GM23248 (cell line): ENCODE data around the gene PCLO. TPM values are rescaled to one million over a fixed set of nuclear protein-coding genes. Genes with fewer than 3 reads are reported as not detected.

ENCODE experiments used
- DNase-seq: peaks from one replicate; pipeline ENCODE4 v3.0.0-alpha.2; 2015
- H2AFZ ChIP-seq: fragments of 200-600 bp; sonication (generic); 2 replicates; pipeline ENCODE4 v1.6.1; 2016; ENCODE audit warnings: antibody characterized with exemption
- H3F3A ChIP-seq: fragments of 200-600 bp; sonication (generic); 2 replicates; pipeline ENCODE4 v1.6.1; 2016; ENCODE audit warnings: mild to moderate bottlenecking, antibody characterized with exemption, mixed run types; ENCODE audit not compliant: insufficient read depth
- H3K27ac ChIP-seq: fragments of 200-600 bp; sonication (generic); 2 replicates; pipeline ENCODE4 v1.5.1; 2016; ENCODE audit warnings: mild to moderate bottlenecking
- H3K27me3 ChIP-seq: fragments of 200-600 bp; sonication (generic); replicated peaks from 2 replicates; pipeline ENCODE4 v1.6.1; 2016; ENCODE audit warnings: mild to moderate bottlenecking; ENCODE audit not compliant: insufficient read depth
- H3K36me3 ChIP-seq: fragments of 200-600 bp; sonication (generic); 2 replicates; pipeline ENCODE4 v1.6.1; 2016; ENCODE audit warnings: low read depth, mild to moderate bottlenecking
- H3K4me1 ChIP-seq: fragments of 200-600 bp; sonication (generic); 2 replicates; pipeline ENCODE4 v1.6.1; 2016; ENCODE audit warnings: mild to moderate bottlenecking; ENCODE audit not compliant: insufficient read depth
- H3K4me2 ChIP-seq: fragments of 200-600 bp; sonication (generic); one replicate; pipeline ENCODE4 v1.6.1; 2016; ENCODE audit warnings: mild to moderate bottlenecking; ENCODE audit not compliant: unreplicated experiment
- H3K4me3 ChIP-seq: fragments of 200-600 bp; sonication (generic); 2 replicates; pipeline ENCODE4 v1.5.1; 2016; ENCODE audit warnings: mild to moderate bottlenecking
- H3K79me2 ChIP-seq: fragments of 200-600 bp; sonication (generic); 2 replicates; pipeline ENCODE4 v1.6.1; 2016; ENCODE audit warnings: mild to moderate bottlenecking; ENCODE audit not compliant: insufficient read depth
- H3K9ac ChIP-seq: fragments of 200-600 bp; sonication (generic); 2 replicates; pipeline ENCODE4 v1.6.1; 2016; ENCODE audit warnings: mild to moderate bottlenecking
- H3K9me2 ChIP-seq: fragments of 200-600 bp; sonication (generic); 2 replicates; pipeline ENCODE4 v1.6.1; 2016; ENCODE audit warnings: mixed run types, mild to moderate bottlenecking, moderate library complexity; ENCODE audit not compliant: insufficient read depth
- H3K9me3 ChIP-seq: fragments of 200-600 bp; sonication (generic); one replicate; pipeline ENCODE4 v1.6.1; 2017; ENCODE audit warnings: low read depth
- H4K20me1 ChIP-seq: fragments of 200-600 bp; sonication (generic); 2 replicates; pipeline ENCODE4 v1.6.0; 2016; ENCODE audit not compliant: insufficient read depth
- EZH2 ChIP-seq: fragments of 200-600 bp; sonication (generic); IDR thresholded peaks from 2 replicates; pipeline ENCODE4 v1.6.1; 2018; ENCODE audit warnings: antibody characterized with exemption, mild to moderate bottlenecking; ENCODE audit not compliant: insufficient read depth, poor library complexity, severe bottlenecking
- EZH2phosphoT487 ChIP-seq: fragments of 200-600 bp; sonication (generic); IDR thresholded peaks from 2 replicates; pipeline ENCODE4 v1.6.1; 2018; ENCODE audit warnings: antibody characterized with exemption, moderate library complexity, mild to moderate bottlenecking, low read depth; ENCODE audit not compliant: insufficient read depth
- WGBS, 2 experiments: methylation state at CpG; one replicate each; pipeline ENCODE4 v1.1.6; 2015 to 2017; ENCODE audit warnings: low lambda C conversion rate in 2 of 2, low coverage in 1 of 2; ENCODE audit errors: missing lambda C conversion rate in 2 of 2; 5-methylcytosine and 5-hydroxymethylcytosine counted together
- in situ Hi-C: fragments of 300-500 bp; cut with MboI; formaldehyde crosslinking; loops from 2 replicates; pipeline ENCODE4 v1.15.0; 2020
- polyA plus RNA-seq: library from polyadenylated mRNA; unstranded; fragments of >200 nt; fragmentation: Nextera tagmentation; extraction: Ambion mirVana; gene quantifications from 2 replicates; pipeline ENCODE4 v1.2.1, GENCODE V29; 2016
- small RNA-seq: library from RNA; depleted of rRNA; stranded (forward); fragments of <200 nt; gene quantifications from one replicate; pipeline ENCODE3, GENCODE V24; 2014; ENCODE audit warnings: low read depth, low replicate concordance
- total RNA-seq: library from RNA; depleted of rRNA; stranded (reverse); fragments of >200 nt; shearing (Covaris generic); gene quantifications from 2 replicates; pipeline ENCODE4 v1.2.3, GENCODE V29; 2014

Gene PCLO
- total and polyA plus RNA-seq, 2 experiments from 2014 or later, result 0.04 TPM; not detected in 1

GRCh38 chr7:82705517-82706260 lies 457.0 kb downstream of the PCLO start:
- H3K4me2 ChIP-seq, result no peak overlapping the region
- no peaks in the 10 kb centered on the region for H3K9me2 ChIP-seq
- no peak overlapping the region for H3K9ac ChIP-seq
- no peaks in the 10 kb centered on the region for H3F3A ChIP-seq
- no peaks in the 10 kb centered on the region for H3K79me2 ChIP-seq
- peaks cover 7% of the 10 kb centered on the region; the same call in 1 of the 2 replicates for H3K4me1 ChIP-seq
- H4K20me1 ChIP-seq, result no peaks in the 10 kb centered on the region
- in situ Hi-C loops, result no loop called here
- no peaks in the 10 kb centered on the region for H3K9me3 ChIP-seq
- no peak overlapping the region for H3K27ac ChIP-seq
- 58 to 60% methylated on average over 2 of the region's 2 CpGs for WGBS, 2 experiments
- no peaks in the 10 kb centered on the region for H3K27me3 ChIP-seq
- H3K36me3 ChIP-seq, result no peaks in the 10 kb centered on the region
- DNase-seq, result no peak
- TF ChIP-seq EZH2 (no peak), EZH2phosphoT487 (no peak)
- no peak overlapping the region for H2AFZ ChIP-seq
- H3K4me3 ChIP-seq, result no peak overlapping the region

GRCh38 chr7:82704121-82704520 lies 458.6 kb downstream of the PCLO start:
- Histone ChIP-seq H3K79me2 (no peaks in the 10 kb centered on the region), H3K9ac (no peak overlapping the region), H3K4me3 (no peak overlapping the region), H3K36me3 (no peaks in the 10 kb centered on the region), H3K27ac (no peak overlapping the region), H3K27me3 (no peaks in the 10 kb centered on the region), H3F3A (no peaks in the 10 kb centered on the region), H3K9me2 (no peaks in the 10 kb centered on the region), H4K20me1 (no peaks in the 10 kb centered on the region), H3K4me1 (peaks cover 7% of the 10 kb centered on the region; the same call in 1 of the 2 replicates), H3K4me2 (no peak overlapping the region), H2AFZ (no peak overlapping the region), H3K9me3 (no peaks in the 10 kb centered on the region)
- in situ Hi-C loops, result no loop called here
- no peak for TF ChIP-seq EZH2
- TF ChIP-seq EZH2phosphoT487, result no peak
- no peak for DNase-seq

Small RNAs within 50 kb of the gene (small RNA-seq; reads per million reads assigned to genes)
- gene RNA5SP235, result not detected
